Hepatic stellate cell (primary cell): Measurements from ENCODE around the gene PDCD11.

Experiments used
- DNase-seq: peaks from one replicate; pipeline ENCODE4 v3.0.0; 2011; ENCODE audit warnings: low spot score

Gene PDCD11

DNA sequence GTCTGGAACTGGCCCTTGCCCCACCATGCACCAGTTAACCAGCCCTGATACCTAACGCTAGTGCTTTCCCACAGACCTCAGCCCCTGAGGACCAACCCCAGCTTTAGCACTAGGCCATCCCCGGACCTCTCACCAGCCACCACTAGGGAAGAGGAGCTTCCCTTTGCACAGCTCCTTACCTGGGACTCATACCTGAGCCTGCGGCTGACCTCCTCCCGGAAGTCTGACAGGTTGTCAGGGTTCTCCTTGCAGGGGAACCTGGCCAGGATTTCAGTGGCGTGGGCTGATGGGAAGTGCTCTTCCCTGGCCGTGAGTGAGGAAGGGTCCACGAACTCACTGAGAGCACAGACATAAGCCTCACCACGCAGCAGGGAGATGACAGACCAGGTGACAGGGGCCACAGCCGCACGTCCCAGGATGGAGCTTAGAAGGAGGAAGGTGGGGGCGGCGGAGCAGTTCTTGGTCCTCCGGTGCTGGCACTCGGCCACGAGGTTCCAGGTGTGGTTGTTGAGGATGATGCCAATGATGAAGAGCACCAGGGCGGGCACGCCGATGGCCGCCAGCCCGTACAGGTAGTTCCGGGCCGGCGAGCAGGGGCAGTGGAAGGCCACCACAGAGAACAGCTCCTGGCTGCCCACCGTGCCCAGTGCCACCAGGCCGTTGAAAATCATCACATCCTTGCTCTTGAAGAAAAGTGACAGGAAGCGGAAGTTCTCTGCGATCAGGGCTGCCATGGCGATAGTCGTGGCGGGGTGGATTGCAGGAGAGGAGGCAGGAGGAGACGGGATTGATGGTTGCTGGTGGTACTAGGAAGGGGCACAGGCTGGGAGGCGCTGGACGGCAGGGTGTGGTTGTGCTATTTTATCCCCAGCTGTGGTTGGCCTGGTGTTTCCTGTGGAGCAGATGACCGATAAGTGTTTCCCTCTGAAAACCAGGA lies 53.0 kb downstream of the PDCD11 start:
- no peak for DNase-seq

DNA sequence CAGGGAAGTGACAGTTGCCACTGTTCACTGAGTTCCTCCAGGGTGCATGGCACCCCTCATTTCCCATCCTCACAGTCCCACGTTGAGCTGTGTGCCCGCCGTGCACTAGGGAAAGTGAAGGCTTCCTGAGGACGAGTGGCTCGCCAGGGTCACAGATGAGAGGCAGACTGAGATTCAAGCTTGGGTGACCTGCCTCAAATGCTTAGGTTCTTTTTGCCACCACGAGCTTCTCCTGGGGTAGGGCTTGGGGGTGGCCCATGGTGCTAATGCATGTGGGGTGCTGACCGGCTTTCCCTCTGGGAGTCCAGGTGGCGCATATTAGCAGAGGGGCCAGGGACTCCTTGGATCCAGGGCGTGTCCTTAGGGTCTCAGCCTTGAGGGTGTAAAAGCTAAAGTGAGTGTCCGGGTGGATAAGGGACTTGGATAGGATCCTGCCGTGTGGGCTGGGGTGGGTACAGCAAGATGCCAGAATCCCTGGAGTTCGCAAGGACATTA lies 53.8 kb downstream of the PDCD11 start:
- DNase-seq, result no peak

DNA sequence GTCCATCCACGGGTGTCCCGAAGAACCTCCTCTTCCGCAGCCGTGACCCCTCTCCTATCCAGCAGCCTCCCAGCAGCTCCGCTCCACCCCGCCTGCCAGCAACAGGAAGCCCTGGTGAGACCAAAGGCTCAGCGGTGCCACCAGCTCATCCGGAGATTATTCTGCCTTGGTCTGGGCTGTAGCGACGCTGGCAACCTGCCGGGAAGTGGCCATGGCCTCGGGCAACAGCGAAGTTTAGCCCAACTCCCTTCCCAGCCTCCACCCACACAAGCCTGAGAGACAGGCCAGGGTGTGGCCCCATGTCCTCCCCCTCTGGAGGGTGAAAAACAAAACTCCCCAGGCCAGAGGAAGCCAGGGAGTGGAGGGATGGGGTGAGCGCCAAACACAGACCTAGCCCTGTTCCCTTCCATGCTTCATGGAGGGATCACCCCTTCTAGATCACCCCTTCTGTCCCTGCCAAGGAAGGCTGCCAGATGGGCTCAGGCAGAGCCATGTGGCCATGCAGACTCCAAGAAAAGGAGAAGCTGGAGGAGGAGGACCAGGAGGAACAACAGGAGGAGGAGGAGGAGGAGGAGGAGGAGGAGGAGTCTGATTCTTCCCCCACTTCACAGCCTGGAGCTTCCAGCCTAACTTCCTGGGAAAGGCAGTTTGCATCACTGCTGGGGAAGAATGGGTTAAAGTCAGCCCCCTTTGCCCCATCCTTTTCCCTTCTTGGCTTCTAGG lies 54.8 kb downstream of the PDCD11 start:
- DNase-seq, result peak; percentile 82

DNA sequence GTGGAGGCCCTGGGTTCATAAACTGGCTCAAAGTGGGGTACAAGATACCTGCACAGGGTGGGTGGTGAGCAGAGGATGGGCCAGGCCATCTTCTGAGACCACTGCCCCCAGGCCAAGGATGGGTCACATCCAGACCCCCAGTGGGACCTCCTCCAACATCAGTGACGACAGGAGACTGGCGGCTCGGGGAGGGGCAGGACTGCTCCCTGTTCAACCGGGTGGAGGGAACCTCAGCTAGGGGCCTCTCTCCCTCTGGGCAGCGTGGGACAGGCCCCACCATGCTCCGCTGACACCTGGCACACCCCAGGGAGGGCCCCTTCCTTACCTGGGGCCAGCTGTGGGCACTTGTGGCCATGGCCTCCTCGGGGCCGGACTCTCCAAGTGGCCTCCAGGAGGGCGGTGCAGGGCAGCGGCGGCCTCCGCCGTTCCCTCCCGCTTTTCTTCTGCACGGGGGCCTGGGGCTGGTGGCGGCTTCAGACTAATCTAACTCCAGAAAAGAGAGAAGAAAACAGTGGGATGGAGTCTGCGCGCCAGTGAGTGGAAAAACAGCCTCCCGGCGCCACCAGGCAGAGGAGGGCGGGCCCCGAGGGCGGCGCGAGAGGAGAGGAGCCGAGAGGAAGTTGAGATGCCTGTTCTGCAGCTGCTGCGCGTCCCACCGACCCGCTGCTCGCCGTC lies 55.5 kb downstream of the PDCD11 start, which contains the start of gene CALHM2:
Gene CALHM2, minus strand, starts transcription at position 540 of the 675 bp plus-strand sequence. CDS start 2,429 bp downstream, outside the sequence.
- DNase-seq, result peak; percentile 91

DNA sequence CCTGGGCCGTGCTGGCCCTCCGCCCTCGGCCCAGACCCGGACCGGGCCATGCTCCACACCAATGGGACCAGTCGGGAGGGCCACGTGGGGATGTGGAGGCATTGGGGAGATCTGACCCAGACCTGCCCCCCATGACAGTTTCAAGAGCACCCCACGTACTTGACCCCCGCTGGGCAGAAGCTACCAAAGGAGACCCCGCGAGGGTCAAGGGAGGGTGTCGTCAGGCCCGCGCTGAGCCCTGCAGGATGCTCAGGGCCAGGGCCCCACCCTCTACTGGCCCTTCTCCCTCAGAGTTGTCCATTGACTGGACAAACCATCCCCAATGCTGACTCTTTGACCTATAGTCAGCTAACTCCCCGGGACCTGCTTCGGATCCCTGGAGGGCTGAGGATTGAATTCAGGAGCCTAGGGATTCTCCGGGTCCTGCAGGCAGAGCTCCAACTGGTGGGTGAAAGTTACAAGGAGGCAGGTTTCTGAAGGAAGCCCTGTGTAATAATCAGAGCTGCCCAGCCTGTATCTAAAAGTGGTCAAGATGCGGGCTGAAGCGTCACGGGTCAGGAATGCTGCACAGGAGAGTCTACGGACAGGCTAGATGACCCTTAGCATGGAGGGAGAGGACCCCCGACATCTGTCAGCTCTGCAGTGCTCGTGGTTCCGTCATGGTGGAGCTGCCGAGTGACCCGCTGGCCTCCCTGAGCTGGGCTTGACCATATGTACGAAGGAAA lies 56.2 kb downstream of the PDCD11 start:
- peak; percentile 67 for DNase-seq

DNA sequence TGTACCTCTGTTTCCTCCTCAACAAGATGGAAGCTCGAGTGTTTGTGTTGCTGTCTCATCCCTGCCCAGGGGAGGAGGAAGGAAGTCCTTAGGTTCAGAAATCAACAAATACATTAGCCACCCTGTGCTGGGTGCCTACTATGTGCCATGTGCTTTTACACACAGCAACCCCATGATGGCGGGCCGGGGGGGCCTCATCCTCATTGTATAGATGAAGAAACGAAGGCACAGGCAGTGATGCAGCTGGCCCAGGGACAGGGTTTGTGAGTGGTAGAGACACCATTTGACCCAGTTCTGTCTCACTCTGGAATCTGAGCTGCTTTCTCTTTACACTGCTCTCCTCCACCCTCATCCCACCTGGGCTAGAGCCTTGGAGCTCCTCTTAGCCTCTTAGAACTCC lies 57.6 kb downstream of the PDCD11 start:
- DNase-seq, result no peak

DNA sequence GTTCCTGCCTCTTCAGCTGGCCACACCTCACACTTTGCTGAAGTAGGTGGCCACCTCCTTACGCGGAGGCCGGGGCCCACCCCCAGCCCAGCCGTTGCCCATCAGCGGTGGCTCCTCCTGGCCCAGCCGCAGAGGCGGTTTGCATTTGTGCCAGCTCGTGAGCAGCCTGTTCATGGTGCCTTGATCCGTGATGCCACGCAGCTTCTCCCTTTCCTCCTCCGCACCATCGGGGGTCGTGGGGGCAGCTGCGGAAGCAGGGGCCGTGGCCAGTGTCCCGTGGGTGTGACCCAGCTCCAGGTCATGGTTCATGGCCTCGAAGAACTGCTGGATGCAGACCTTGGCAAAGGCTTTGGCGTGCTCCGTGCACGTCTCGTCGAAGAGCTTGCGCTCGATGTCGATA lies 58.8 kb downstream of the PDCD11 start:
- DNase-seq, result no peak

DNA sequence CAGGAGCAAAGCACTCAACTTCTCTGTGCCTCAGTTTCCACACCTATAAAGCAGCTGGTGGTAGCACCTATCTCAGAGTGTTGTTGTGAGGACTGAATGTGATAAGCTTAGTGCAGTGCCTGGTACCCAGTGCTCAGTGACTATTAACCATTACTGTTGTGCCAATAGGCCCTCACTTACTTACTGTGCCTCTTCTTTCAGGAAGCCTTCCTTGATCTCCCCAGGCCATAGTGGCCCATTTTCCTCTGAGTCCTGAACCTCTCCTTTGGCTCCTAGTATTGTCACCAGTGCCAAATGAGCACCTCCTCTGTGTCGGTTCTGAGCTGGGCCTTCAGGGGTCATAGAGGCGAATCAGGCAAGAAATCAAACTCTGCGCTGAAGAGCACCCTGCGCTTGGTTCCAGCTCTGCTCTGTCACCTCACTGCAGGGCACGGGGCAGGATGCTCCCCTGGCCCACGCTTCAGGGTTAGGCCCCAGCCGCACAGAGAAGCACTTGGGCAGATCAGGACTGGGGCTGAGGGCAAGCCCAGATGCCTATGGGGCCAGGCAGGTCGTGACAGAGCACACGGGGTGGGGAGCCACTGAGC lies 59.7 kb downstream of the PDCD11 start:
- DNase-seq, result no peak

DNA sequence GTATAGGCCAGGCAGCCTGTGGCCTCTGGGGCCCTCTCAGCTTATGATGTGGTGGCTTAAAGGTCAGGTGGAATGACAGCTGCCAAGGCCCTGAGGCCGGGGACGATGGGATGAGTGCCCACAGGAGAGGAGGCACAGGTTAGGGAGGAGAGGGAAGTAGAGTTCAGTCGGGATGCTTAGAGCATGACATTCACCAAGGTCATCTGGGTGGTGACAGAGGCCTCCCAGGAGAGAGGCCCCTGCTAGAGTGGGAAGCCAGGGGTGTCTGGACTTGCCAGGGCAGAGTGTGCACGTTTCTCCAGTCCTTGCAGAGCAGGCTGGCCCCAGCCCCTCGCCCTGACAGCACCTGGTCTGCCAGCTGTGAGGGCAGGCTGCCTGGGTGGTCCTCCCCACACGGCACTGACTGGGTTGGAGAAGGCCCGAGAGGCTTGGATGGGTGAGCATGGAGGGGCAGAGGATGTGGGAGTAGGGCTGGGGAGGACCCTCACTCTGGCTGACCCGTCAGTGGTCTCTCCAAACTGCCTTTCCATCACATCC lies 60.8 kb downstream of the PDCD11 start:
- DNase-seq, result no peak

DNA sequence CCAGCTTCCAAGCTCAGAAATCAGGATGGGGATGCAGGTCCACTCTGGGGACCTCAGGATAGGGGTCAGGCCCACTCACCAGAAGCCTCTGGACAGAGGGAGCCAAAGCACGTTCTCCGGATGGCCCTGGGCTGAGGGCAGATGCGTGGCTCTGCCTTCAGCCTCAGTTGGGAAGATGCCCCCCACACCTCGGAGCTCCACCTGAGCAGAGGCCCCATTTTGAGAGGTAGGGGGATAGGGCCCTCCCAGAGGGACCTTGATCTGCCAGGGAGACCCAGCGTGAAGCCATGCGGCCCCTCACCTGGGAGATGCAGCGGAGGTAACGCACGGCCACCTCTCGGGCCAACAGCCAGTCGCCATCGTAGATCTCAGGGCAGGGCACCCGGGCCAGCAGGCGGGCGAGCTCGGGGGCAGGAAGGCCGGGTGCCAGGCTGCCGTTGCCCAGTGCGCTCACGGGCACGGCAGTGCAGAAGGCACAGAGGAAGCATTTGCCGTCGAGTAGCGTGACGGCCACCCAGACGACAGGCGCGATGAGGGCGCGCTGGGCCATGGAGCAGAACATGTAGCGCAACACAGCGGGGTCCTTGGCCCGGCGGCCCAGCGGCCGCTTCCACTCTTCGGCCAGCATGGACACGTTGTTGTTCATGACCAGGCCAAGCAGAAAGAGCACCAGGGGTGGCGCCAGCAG lies 61.6 kb downstream of the PDCD11 start:
- DNase-seq, result no peak

DNA sequence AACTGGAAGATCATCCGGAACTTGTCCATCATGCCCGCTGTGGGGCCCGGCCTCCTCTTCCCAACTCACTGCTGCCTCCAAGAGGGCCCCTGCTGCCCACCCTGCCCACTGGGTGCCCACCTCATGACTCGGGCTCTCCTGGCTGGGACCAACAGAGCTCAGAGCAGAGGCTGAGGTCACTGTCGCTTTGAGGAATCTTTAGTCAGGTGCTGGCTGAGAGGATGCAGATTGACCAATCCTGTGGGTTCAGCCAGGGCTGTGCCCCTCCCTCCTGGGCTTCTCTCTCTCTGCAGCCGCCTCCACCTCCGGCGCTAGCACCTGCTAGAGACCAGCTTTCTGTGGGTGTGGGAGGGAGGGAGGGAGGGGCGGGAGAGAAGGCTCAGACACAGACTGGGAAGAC lies 62.3 kb downstream of the PDCD11 start, which contains the start of gene CALHM1:
Gene CALHM1, minus strand, starts transcription at position 181 of the 400 bp plus-strand sequence. Its CDS starts 149 bp downstream, at position 32.
- no peak for DNase-seq

DNA sequence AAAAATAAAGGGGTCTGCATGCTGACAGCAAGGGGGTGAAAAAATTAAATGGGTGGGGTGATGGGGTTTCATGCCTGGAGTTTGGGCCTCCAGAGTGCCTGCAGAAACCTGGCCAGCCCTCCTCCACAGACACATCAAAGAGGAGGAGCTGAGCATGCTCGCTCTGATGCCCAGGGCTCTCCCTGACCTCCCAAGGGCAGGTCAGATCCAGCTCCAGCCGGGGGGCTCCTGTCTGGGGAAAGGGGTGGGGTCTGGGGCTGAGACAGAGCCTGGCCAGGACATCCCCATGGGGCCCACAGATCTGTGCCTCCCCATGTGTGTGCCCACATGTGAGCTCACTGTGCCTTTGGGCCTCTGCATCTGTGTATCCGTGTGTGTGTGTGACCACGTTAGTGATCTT lies 63.2 kb downstream of the PDCD11 start:
- DNase-seq, result no peak

DNA sequence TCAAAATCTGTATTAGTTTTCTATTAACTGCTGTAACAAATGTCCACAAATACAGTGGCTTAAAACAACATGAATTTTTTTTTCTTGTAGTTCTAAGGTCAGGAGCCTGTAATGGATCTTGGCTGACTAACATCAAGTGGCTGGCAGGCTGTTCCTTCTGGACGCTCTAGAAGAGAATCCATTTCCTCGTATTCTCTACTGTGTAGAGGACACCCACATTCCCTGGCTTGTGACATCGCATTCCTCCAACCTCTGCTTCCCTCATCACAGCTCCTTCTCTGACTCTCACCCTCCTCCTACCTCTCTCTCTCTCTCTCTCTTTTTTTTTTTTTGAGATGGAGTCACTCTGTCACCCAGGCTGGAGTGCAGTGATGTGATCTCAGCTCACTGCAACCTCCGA lies 67.1 kb downstream of the PDCD11 start:
- peak; percentile 64 for DNase-seq

DNA sequence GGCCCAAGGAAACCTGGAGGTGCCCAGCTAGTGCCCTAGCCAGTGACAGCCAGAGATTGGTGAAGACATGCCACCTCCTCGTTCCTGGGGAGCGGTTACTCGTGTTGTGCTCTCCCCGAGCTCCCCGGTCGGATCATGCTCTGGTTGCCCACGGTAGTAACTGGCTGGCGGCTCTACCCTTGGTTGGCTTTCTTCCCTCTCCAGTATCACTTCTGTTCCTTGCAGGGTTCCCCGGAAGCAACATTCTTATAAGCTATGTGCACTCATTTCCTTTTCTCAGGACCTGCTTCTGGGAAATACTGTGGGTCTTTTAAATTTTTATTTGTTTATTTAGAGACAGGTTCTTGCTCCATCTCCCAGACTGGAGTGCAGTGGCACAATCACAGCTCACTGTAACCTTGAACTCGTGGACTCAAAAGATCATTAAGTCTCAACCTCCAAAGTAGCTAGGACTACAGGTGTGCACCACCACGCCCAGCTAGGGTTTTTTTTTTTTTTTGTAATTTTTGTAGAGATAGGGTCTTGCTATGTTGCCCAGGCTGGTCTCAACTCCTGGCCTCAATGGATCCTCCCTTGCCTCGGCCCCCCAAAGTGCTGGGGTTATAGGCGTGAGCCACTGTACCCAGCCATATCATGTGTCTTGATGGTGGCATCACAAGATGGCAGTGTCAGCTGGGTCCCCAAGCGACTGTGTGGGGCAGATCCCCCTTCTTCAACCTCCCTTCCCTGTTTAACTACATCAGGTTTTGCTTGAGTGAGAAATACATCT lies 69.2 kb downstream of the PDCD11 start:
- DNase-seq, result no peak

DNA sequence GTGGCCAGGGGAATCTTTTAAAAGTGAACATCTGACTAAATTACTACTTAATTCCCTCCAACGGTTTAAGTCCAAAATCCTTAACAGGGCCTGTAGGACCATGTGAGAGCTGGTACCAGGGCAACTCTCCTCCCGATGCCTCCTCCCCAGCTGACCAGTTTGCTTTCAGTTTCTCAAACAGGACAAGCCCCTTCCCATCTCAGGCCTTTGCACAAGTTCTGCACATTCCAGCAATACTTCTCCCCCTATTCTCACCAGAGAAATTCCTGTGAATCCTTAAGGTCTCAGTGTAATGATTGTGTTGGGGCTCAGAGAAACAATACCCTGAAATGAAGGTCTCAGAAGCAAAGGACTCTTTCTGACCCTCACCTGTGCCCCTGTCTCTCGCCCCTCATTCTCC lies 70.3 kb downstream of the PDCD11 start:
- no peak for DNase-seq

DNA sequence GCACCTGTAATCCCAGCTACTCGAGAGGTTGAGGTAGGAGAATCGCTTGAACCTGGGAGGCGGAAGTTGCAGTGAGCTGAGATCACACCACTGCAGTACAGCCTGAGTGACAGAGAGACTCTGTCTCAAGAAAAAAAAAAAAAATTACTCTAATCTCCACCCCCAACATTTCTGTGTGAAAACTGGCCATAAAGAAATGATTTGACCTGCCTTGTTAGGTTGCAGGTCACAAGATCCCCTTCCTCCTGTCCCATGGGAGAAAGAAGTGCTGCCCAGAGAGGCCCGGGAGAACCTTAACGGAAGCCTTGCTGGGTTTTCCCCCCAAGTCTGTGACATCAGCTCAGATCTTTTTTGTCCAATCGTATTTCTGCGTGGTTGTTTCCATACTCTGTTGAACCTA lies 71.0 kb downstream of the PDCD11 start:
- no peak for DNase-seq

DNA sequence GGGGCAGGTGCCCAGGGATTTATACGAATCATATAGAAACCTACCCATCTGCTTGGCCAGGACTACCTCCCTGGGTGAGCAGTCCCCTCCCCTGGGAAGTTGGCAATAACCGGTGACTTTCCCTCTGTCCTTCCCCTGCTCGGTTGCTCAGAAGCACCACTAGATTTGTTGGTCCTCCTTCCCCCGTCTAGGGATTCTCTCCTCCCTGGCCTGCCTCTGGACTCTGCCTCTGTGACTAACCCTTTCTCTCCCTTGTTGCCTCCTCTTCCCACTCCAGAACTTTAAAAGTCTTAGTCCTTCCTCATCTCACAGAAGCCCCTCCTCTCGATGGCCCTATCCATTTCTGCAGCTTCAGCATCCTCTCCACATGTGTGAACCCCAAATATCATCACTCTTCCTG lies 72.8 kb downstream of the PDCD11 start:
- no peak for DNase-seq

DNA sequence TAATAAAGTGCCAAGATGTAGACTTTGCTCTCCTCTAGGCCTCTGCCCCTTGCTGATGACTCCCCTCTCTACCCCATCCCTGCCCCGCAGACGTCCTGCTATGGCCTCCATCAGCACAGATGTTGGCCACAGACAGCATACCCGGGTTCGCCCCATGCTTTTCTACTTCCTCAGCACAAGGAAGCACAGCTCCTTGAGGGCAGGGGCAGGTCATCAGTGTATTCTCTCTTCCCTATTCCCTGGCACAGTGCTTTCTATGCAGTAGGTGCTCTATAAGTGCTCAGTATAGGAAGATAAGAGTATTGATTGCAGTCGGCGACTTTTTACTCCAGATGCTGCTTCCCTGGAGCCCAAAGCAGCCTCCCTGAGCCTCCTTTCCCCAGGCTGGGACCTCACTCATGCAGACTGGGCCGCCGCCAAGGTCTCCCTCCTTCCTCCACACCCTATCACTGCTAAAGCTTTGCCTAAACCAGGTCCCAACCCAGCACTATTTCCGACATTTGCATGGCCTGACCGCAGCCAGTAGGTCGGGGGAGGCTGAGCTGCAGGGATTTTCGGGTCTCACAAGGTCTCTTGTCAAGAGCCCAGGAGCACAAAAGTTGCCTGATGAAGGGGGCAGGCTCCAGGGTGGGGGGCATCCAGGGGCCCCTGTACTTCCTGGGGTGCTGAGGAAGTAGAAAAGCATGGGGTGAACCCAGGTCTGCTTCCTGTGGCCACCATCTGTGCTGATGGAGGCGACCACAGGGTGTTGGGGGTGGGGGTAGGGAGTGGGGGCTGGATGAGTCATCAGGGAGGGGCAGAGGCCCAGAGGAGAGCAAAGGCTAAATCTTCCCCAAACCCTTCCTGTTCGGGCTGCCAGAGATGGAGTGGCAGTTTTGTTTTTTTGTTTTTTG lies 74.6 kb downstream of the PDCD11 start:
- DNase-seq, result peak; percentile 50
